GM23338 (cell line): ENCODE measurements around the gene SHROOM2. TPM values are rescaled to one million over a fixed set of nuclear protein-coding genes. Genes with fewer than 3 reads are reported as not detected.

Experiments used
- ATAC-seq: fragments of 200-7000 bp; cut with Tn5 transposase; 3 replicates; pipeline ENCODE4 v1.9.1; 2020
- DNase-seq: peaks from one replicate; pipeline ENCODE4 v3.0.0-alpha.2; 2015; ENCODE audit warnings: low spot score
- H2AFZ ChIP-seq: fragments of 200-600 bp; sonication (generic); 2 replicates; pipeline ENCODE4 v1.8.0; 2016; ENCODE audit warnings: antibody characterized with exemption, mild to moderate bottlenecking, moderate library complexity
- H3F3A ChIP-seq: fragments of 200-600 bp; sonication (generic); replicated peaks from 2 replicates; pipeline ENCODE4 v1.8.0; 2017; ENCODE audit warnings: antibody characterized with exemption, mixed run types, low read depth
- H3K27ac ChIP-seq: fragments of 200-600 bp; sonication (generic); 2 replicates; pipeline ENCODE4 v1.6.1; 2016; ENCODE audit warnings: low read depth
- H3K27me3 ChIP-seq: fragments of 200-600 bp; sonication (generic); 2 replicates; pipeline ENCODE4 v1.8.0; 2016; ENCODE audit warnings: mild to moderate bottlenecking, mixed run types, moderate library complexity; ENCODE audit not compliant: insufficient read depth
- H3K36me3 ChIP-seq: fragments of 200-600 bp; sonication (generic); 2 replicates; pipeline ENCODE4 v1.8.0; 2016; ENCODE audit warnings: mild to moderate bottlenecking; ENCODE audit not compliant: insufficient read depth
- H3K4me1 ChIP-seq: fragments of 200-600 bp; sonication (generic); 2 replicates; pipeline ENCODE4 v1.8.0; 2016; ENCODE audit warnings: mild to moderate bottlenecking, moderate library complexity; ENCODE audit not compliant: insufficient read depth
- H3K4me2 ChIP-seq: fragments of 200-600 bp; sonication (generic); 2 replicates; pipeline ENCODE4 v1.7.1; 2017; ENCODE audit warnings: mixed run types
- H3K4me3 ChIP-seq: fragments of 200-600 bp; sonication (generic); 2 replicates; pipeline ENCODE4 v1.6.1; 2016; ENCODE audit warnings: mixed run types
- H3K79me2 ChIP-seq: fragments of 200-600 bp; sonication (generic); replicated peaks from 2 replicates; pipeline ENCODE4 v1.8.0; 2017; ENCODE audit warnings: mild to moderate bottlenecking; ENCODE audit not compliant: insufficient read depth
- H3K9me2 ChIP-seq: fragments of 200-600 bp; sonication (generic); 2 replicates; pipeline ENCODE4 v1.8.0; 2017; ENCODE audit not compliant: insufficient read depth
- H4K20me1 ChIP-seq: fragments of 200-600 bp; sonication (generic); replicated peaks from 2 replicates; pipeline ENCODE4 v1.8.0; 2017; ENCODE audit warnings: mild to moderate bottlenecking; ENCODE audit not compliant: insufficient read depth
- H3K27ac Mint-ChIP-seq: 2 replicates; pipeline ENCODE4 v1.8.0; 2020; ENCODE audit warnings: inconsistent platforms, mild to moderate bottlenecking, moderate library complexity, mixed read lengths
- H3K27me3 Mint-ChIP-seq: 3 replicates; pipeline ENCODE4 v1.8.0; 2022; ENCODE audit warnings: low read depth, mild to moderate bottlenecking, moderate library complexity, mixed read lengths, inconsistent platforms; ENCODE audit not compliant: insufficient read depth, poor library complexity
- H3K36me3 Mint-ChIP-seq: 3 replicates; pipeline ENCODE4 v1.8.0; 2021; ENCODE audit warnings: low read depth, mild to moderate bottlenecking, inconsistent platforms, moderate library complexity, mixed read lengths
- H3K4me1 Mint-ChIP-seq: 3 replicates; pipeline ENCODE4 v1.8.0; 2020; ENCODE audit warnings: mild to moderate bottlenecking, inconsistent platforms, mixed read lengths
- H3K4me3 Mint-ChIP-seq: 3 replicates; pipeline ENCODE4 v1.8.0; 2021; ENCODE audit warnings: moderate library complexity, mild to moderate bottlenecking, inconsistent platforms, mixed read lengths
- H3K9me3 Mint-ChIP-seq: 3 replicates; pipeline ENCODE4 v1.8.0; 2020; ENCODE audit warnings: moderate library complexity, mild to moderate bottlenecking, inconsistent platforms, mixed read lengths
- CREB1 ChIP-seq: fragments of 250-450 bp; sonication (Bioruptor Pico); IDR thresholded peaks from 2 replicates; pipeline ENCODE4 v1.5.0; 2020; ENCODE audit warnings: low read depth, mild to moderate bottlenecking, moderate library complexity
- ETS1 ChIP-seq: IDR thresholded peaks from 2 replicates; pipeline ENCODE4 v1.6.1; 2016; ENCODE audit warnings: antibody characterized with exemption
- EZH2 ChIP-seq: fragments of 200-600 bp; sonication (generic); IDR thresholded peaks from one replicate; pipeline ENCODE4 v1.8.0; 2017; ENCODE audit warnings: antibody characterized with exemption, mild to moderate bottlenecking, low read depth; ENCODE audit not compliant: unreplicated experiment
- ZNF462 ChIP-seq: fragments of 250-450 bp; sonication (Bioruptor Pico); IDR thresholded peaks from 2 replicates; pipeline ENCODE4 v1.5.0; 2020; ENCODE audit warnings: mild to moderate bottlenecking, moderate library complexity
- polyA plus RNA-seq: library from polyadenylated mRNA; unstranded; fragments of >200 nt; fragmentation: Nextera tagmentation; extraction: Ambion mirVana; gene quantifications from 2 replicates; pipeline ENCODE4 v1.2.1, GENCODE V29; 2016
- total RNA-seq: library from RNA; depleted of rRNA; stranded (reverse); fragments of >200 nt; shearing (Covaris generic); gene quantifications from 2 replicates; pipeline ENCODE4 v1.2.3, GENCODE V29; 2014

SHROOM2 gene
- total and polyA plus RNA-seq, 2 experiments from 2014 or later, result 3.5 to 15.8 TPM

DNA sequence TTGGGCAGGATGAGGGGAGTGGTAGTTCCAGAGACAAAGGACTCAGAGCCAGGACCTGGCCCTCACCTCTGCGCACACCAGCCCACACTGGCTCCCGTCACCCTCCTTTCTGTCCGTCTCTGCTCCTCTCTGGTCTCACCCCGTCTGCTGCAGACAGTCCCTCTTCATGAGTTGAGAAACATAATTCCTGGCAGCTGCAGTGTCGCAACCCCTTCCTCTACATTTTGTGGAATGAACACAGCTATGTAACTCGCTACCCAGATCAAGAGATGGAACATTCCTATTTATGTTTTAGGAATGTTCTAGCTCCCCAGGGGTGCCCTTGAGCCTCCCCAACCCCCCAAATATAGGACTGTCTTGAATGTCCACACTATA lies 59.3 kb downstream of the SHROOM2 start (continued):
- TF ChIP-seq ZNF462 (CRISPR knock-in tag), result no peak
- no peak for TF ChIP-seq CREB1 (CRISPR knock-in tag)

GRCh38 chrX:9846631-9847030 lies 60.4 kb downstream of the SHROOM2 start:
- Histone ChIP-seq H3K9me2 (no peaks in the 10 kb centered on the region), H2AFZ (no peak overlapping the region), H3K27me3 (no peaks in the 10 kb centered on the region), H3K4me1 (peaks cover 6% of the 10 kb centered on the region; the same call in 1 of the 2 replicates), H3F3A (no peaks in the 10 kb centered on the region), H3K4me3 (no peak overlapping the region), H3K36me3 (no peaks in the 10 kb centered on the region), H3K27ac (0 out of 2 replicates have a peak overlapping the region, but pooled peaks have one; percentile 45), H3K4me2 (no peak overlapping the region), H4K20me1 (no peaks in the 10 kb centered on the region), H3K79me2 (peaks cover 15% of the 10 kb centered on the region)
- DNase-seq (no peak), ATAC-seq (no peak)
- Mint-ChIP-seq H3K27me3 (peaks cover under 1% of the 10 kb centered on the region), H3K36me3 (no peaks in the 10 kb centered on the region; the same call in 2 of the 3 replicates), H3K4me3 (no peak overlapping the region), H3K27ac (no peak overlapping the region), H3K9me3 (no peaks in the 10 kb centered on the region), H3K4me1 (peaks cover 32% of the 10 kb centered on the region)
- TF ChIP-seq EZH2 (no peak), ETS1 (no peak)
